LoVo (cell line): ENCODE measurements around the gene LNPEP.
"Not testable (repeated sequence)": the region's sequence is repeated elsewhere in the genome, so short reads cannot be mapped to it uniquely, and the experiment has no call there.

Experiments used
- DNase-seq: peaks from one replicate; pipeline ENCODE4 v3.0.0-alpha.2; 2016; ENCODE audit warnings: low spot score

Gene LNPEP

GRCh38 chr5:97065475-97065874 is 129.6 kb downstream of the LNPEP start:
- DNase-seq: no peak

DNA sequence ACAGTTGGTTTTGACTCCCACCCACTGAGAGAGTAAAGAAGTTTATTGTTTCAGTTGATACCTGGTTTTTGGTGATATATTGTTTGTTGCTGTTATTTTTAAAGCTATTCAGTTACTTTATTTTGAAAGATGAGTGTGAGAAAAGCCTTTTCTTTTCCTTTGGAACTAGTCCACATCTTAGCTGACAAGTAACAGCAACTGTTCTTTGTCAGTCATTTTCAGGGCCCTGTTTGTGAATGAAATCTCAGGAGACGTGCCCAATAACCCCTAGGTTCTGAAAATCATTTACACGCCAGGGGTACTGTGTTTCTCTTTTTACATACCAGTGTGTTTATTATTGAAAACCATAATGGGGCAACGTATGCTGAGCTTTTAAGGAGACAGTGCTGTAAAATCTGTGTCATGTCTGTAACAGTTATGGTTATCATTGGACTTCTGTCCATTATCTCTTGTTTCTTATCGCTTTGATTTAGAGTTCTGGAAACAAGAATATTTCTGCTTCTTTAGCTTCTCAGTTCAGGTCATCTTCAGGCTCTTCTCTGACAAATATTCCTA is 131.5 kb downstream of the LNPEP start:
- no peak for DNase-seq

GRCh38 chr5:97070234-97070633 is 134.4 kb downstream of the LNPEP start:
- no peak for DNase-seq

DNA sequence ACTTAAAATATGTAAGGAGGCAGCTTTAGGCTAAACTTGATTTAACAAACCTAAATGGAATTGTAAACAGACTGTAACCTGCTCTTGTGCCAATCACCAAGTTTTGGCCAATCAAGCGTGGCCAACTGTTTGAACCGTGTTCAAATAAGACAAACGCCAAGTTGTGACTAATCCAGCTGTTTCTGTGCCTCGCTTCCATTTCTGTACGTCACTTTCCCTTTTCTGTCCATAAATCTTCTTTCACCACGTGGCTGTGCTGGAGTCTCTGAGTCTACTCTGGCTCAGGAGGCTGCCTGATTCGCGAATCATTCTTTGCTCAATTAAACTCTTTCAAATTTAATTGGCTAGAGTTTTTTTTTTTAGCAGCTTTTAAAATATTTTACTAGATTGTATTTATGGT is 135.2 kb downstream of the LNPEP start:
- DNase-seq: no peak

DNA sequence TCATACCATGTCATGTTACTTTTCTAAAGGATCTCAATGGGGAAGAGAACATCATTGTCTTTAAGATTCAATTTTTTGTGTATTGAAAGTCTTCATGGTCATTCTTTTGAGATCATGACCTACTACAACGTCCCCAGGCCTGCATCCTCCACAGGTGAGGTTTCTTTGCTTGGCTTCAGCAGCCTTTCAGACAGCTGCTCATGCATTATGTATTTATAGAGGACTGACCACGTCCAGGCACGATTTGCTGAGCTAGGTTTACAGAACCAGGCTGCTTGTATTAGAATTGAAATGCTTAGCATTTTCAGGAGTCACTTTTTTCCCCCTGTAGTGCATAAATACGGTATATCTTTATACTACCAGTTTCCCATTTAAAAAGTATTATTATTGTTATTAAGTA is 136.1 kb downstream of the LNPEP start:
- no peak for DNase-seq

GRCh38 chr5:97072696-97073095 is 136.8 kb downstream of the LNPEP start:
- no peak for DNase-seq

- DNase-seq: no peak
Observed at GRCh38 chr5:97073420-97073819, 137.5 kb downstream of the LNPEP start.

DNA sequence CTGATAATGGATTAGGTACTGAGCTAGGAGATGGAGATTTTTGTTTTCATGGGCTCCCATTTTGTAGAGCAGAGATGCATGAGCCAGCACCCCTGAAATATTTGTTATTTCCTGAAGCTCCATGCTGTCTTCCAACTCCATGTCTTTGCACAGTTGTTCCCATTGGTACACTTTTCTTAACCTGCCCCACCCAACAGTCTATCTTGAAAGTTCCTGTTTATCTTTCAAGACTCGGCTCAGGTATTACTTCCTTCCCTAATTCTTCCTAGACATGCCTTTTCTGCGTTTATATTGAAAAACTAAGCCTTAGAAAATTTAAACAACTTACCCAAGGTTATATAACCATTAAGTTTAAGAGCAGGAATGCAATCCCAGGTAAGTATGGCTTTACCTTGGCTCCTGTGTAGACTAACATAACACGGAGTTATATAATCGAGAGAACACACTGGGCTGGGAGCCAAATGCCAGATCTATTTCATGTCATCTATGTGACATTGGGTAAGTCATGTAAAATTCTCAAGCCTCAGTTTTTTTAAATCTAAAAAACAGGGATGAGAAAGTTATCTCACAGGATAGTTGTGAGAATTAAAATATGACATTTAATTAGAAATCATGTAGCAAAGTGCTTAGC is 139.1 kb downstream of the LNPEP start:
- no peak for DNase-seq

GRCh38 chr5:97075649-97076048 is 139.8 kb downstream of the LNPEP start:
- DNase-seq: no peak

- no peak for DNase-seq
Observed at GRCh38 chr5:97076098-97076497, 140.2 kb downstream of the LNPEP start.

GRCh38 chr5:97077246-97077645 is 141.4 kb downstream of the LNPEP start:
- no peak for DNase-seq

- no peak for DNase-seq
Observed at GRCh38 chr5:97078958-97079743, 143.3 kb downstream of the LNPEP start.

GRCh38 chr5:97084782-97085458 is 149.0 kb downstream of the LNPEP start:
- not testable (repeated sequence) for DNase-seq

DNA sequence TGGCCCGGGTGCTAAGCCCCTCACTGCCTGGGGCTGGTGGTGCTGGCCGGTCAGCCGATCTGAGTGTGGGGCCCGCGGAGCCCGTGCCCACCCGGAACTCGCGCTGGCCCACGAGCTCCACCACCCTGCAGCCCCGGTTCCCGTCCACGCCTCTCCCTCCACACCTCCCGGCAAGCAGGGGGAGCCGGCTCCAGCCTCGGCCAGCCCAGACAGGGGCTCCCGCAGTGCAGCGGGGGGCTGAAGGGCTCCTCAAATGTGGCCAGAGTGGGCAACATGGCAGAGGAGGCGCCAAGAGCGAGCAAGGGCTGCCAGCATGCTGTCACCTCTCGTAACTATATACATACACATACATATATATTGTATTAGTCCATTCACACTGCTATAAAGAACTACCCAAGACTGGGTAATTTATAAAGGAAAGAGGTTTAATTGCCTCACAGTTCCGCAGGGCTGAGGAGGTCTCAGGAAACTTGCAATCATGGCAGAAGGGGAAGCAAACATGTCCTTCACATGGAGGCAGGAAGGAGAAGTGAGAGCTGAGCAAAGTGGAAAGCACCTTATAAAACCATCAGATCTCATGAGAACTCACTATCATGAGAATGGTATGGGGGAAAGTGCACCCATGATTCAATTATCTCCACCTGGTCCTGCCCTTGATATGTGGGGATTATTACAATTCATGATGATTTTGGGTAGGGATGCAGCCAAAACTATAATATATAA is 149.7 kb downstream of the LNPEP start:
- no peak for DNase-seq
